ENCODE results near the gene MRGPRX3.
"Not testable (repeated sequence)": the region's sequence is repeated elsewhere in the genome, so short reads cannot be mapped to it uniquely, and the experiment has no call there.

The MRGPRX3 gene

GRCh38 chr11:18132341-18132740 lies at the start of gene MRGPRX3:
TSS of gene MRGPRX3 (plus strand) at chr11:18132571. CDS start at chr11:18137203, 4,632 bp downstream.
- DNase-seq (ENCODE audit: low read depth in 2 of 2): no peak

GRCh38 chr11:18088366-18088765 lies 44.0 kb upstream of the MRGPRX3 start:
- DNase-seq (ENCODE audit: low read depth in 2 of 2): no peak

GRCh38 chr11:18088966-18089365 lies 43.4 kb upstream of the MRGPRX3 start:
- no peak for DNase-seq (ENCODE audit: low read depth in 2 of 2)

- no peak for DNase-seq (ENCODE audit: low read depth in 2 of 2)
Observed at GRCh38 chr11:18091731-18092130, 40.6 kb upstream of the MRGPRX3 start.

GRCh38 chr11:18093959-18094358 lies 38.4 kb upstream of the MRGPRX3 start:
- DNase-seq (ENCODE audit: low read depth in 2 of 2): no peak

GRCh38 chr11:18100926-18101656 lies 31.3 kb upstream of the MRGPRX3 start:
- DNase-seq (ENCODE audit: low read depth in 2 of 2): no peak

GRCh38 chr11:18105086-18105801 lies 27.1 kb upstream of the MRGPRX3 start:
- DNase-seq (ENCODE audit: low read depth in 2 of 2): no peak

- DNase-seq (ENCODE audit: low read depth in 2 of 2): peak; percentile 78 to 84
Observed at GRCh38 chr11:18105802-18106574, 26.4 kb upstream of the MRGPRX3 start, which contains the start of gene SAAL1. TSS of gene SAAL1 (minus strand) at chr11:18106082. CDS start at chr11:18106041, 41 bp downstream.

- DNase-seq (ENCODE audit: low read depth in 2 of 2): no peak
Observed at GRCh38 chr11:18106688-18107087, 25.7 kb upstream of the MRGPRX3 start.

- DNase-seq (ENCODE audit: low read depth in 2 of 2): no peak
Observed at GRCh38 chr11:18108254-18108653, 24.1 kb upstream of the MRGPRX3 start.

GRCh38 chr11:18111005-18111404 lies 21.4 kb upstream of the MRGPRX3 start:
- no peak for DNase-seq (ENCODE audit: low read depth in 2 of 2)

GRCh38 chr11:18115360-18116127 lies 16.8 kb upstream of the MRGPRX3 start:
- DNase-seq (ENCODE audit: low read depth in 2 of 2): peak; percentile 33 to 51

- not testable (repeated sequence) for DNase-seq (ENCODE audit: low read depth in 2 of 2)
Observed at GRCh38 chr11:18121331-18121828, 11.0 kb upstream of the MRGPRX3 start.

- not testable (repeated sequence) for DNase-seq (ENCODE audit: low read depth in 2 of 2)
Observed at GRCh38 chr11:18131115-18131514, 1.3 kb upstream of the MRGPRX3 start.

GRCh38 chr11:18135308-18135707 lies 2.9 kb downstream of the MRGPRX3 start:
- no peak for DNase-seq (ENCODE audit: low read depth in 2 of 2)

- no peak for DNase-seq (ENCODE audit: low read depth in 2 of 2)
Observed at GRCh38 chr11:18137186-18137800, 4.9 kb downstream of the MRGPRX3 start.

- DNase-seq (ENCODE audit: low read depth in 2 of 2): no peak
Observed at GRCh38 chr11:18140145-18140544, 7.8 kb downstream of the MRGPRX3 start.

- no peak for DNase-seq (ENCODE audit: low read depth in 2 of 2)
Observed at GRCh38 chr11:18144243-18144642, 11.9 kb downstream of the MRGPRX3 start.

GRCh38 chr11:18145025-18145424 lies 12.7 kb downstream of the MRGPRX3 start:
- DNase-seq (ENCODE audit: low read depth in 2 of 2): no peak

- DNase-seq (ENCODE audit: low read depth in 2 of 2): no peak
Observed at GRCh38 chr11:18145837-18146236, 13.5 kb downstream of the MRGPRX3 start.

- DNase-seq (ENCODE audit: low read depth in 2 of 2): no peak
Observed at GRCh38 chr11:18151581-18151980, 19.2 kb downstream of the MRGPRX3 start.

All from stimulated activated CD4-positive, alpha-beta T cell treated with anti-CD3 and anti-CD28 coated beads, Interleukin-12 subunit alpha, Interleukin-12 subunit beta, amount 100 ng/mL, for 24 hours (primary cell).